ENCODE data around the gene FYN.
A peak's percentile ranks its signal among the peaks of the same experiment; 100 is the strongest.

The FYN gene

GRCh38 chr6:111673937-111674336 lies 199.3 kb downstream of the FYN start:
- DNase-seq: no peak

GRCh38 chr6:111673532-111673931 lies 199.7 kb downstream of the FYN start:
- DNase-seq: no peak

- no peak for DNase-seq
These were observed 200.3 kb downstream of the FYN start for GRCh38 chr6:111672761-111673450.

GRCh38 chr6:111669326-111669725 lies 203.9 kb downstream of the FYN start:
- DNase-seq: no peak

GRCh38 chr6:111668410-111668809 lies 204.8 kb downstream of the FYN start:
- DNase-seq: no peak

- DNase-seq: no peak
These were observed 205.3 kb downstream of the FYN start for GRCh38 chr6:111667931-111668330.

- DNase-seq: no peak
These were observed 206.4 kb downstream of the FYN start for GRCh38 chr6:111666847-111667246.

GRCh38 chr6:111664565-111665030 lies 208.7 kb downstream of the FYN start:
- DNase-seq: no peak

GRCh38 chr6:111663692-111664564 lies 209.3 kb downstream of the FYN start:
- DNase-seq: no peak

- no peak for DNase-seq
These were observed 210.3 kb downstream of the FYN start for GRCh38 chr6:111662794-111663593.

GRCh38 chr6:111662072-111662793 lies 211.0 kb downstream of the FYN start:
- DNase-seq: no peak

- no peak for DNase-seq
These were observed 211.7 kb downstream of the FYN start for GRCh38 chr6:111661541-111662061.

- no peak for DNase-seq
These were observed 212.7 kb downstream of the FYN start for GRCh38 chr6:111660531-111660930.

GRCh38 chr6:111658462-111659154 lies 214.6 kb downstream of the FYN start:
- DNase-seq: no peak

GRCh38 chr6:111657146-111657545 lies 216.1 kb downstream of the FYN start:
- DNase-seq: no peak

GRCh38 chr6:111653979-111654378 lies 219.3 kb downstream of the FYN start:
- peak; percentile 71 for DNase-seq

- DNase-seq: peak; percentile 15
These were observed 219.8 kb downstream of the FYN start for GRCh38 chr6:111653434-111653833.

GRCh38 chr6:111652156-111652555 lies 221.1 kb downstream of the FYN start:
- no peak for DNase-seq

GRCh38 chr6:111651185-111652034 lies 221.8 kb downstream of the FYN start:
- DNase-seq: no peak

- no peak for DNase-seq
These were observed 223.2 kb downstream of the FYN start for GRCh38 chr6:111650049-111650448.

GRCh38 chr6:111648100-111648499 lies 225.2 kb downstream of the FYN start:
- no peak for DNase-seq

Data from NCI-H1105 (cell line).